Right ventricle myocardium superior (tissue), 1 donor: ENCODE results near the gene CA10. TPM values are rescaled to one million over a fixed set of nuclear protein-coding genes. Genes with fewer than 3 reads are reported as not detected.

Source experiments
- ATAC-seq: fragments of 200-7000 bp; cut with Tn5 transposase; one replicate; pipeline ENCODE4 v1.9.1; 2020; ENCODE audit warnings: mild to moderate bottlenecking; ENCODE audit not compliant: poor library complexity
- DNase-seq: peaks from one replicate; pipeline ENCODE4 v3.0.0-alpha.2; 2020
- intact Hi-C: fragments of 100-400 bp; cut with DNase I; formaldehyde crosslinking; loops from one replicate; pipeline ENCODE4 v1.11.2; 2022
- total RNA-seq: library from RNA; stranded (reverse); fragmentation: NEBNext Ultra II Directional; extraction: Animal tissue kit (Norgen Biotek cat#: 25700); gene quantifications from one replicate; pipeline ENCODE4 v1.2.1, GENCODE V29; 2021
- donor health status: DM: no; HTN: yes; CAD: no; lungs with severe emphysema.

The CA10 gene
- total RNA-seq, 1 donor from 2014 or later, result not detected

- intact Hi-C loops, result no loop called here
- DNase-seq (no peak), ATAC-seq (no peak)
These were observed 473.1 kb downstream of the CA10 start for GRCh38 chr17:51685287-51685909.

GRCh38 chr17:51684214-51684613, 474.3 kb downstream of the CA10 start:
- intact Hi-C loops, result no loop called here
- DNase-seq, result no peak
- ATAC-seq, result no peak

- no peak for DNase-seq
- intact Hi-C loops, result no loop called here
These were observed 475.2 kb downstream of the CA10 start for GRCh38 chr17:51683291-51683690.

GRCh38 chr17:51682115-51682514, 476.4 kb downstream of the CA10 start:
- intact Hi-C loops, result no loop called here
- ATAC-seq, result no peak
- no peak for DNase-seq

More at GRCh38 chr17:51683291-51683690, 475.2 kb downstream of the CA10 start:
- ATAC-seq, result no peak

- DNase-seq (no peak), ATAC-seq (no peak)
- intact Hi-C loops, result no loop called here
These were observed 480.6 kb downstream of the CA10 start for GRCh38 chr17:51677875-51678274.

GRCh38 chr17:51676691-51677487, 481.6 kb downstream of the CA10 start:
- ATAC-seq, result no peak
- DNase-seq, result no peak
- intact Hi-C loops, result no loop called here

GRCh38 chr17:51674579-51675255, 483.8 kb downstream of the CA10 start:
- intact Hi-C loops, result no loop called here
- no peak for ATAC-seq

GRCh38 chr17:51673070-51673469, 485.4 kb downstream of the CA10 start:
- ATAC-seq (no peak), DNase-seq (no peak)
- intact Hi-C loops, result no loop called here

More at GRCh38 chr17:51674579-51675255, 483.8 kb downstream of the CA10 start:
- no peak for DNase-seq

GRCh38 chr17:51672065-51672464, 486.4 kb downstream of the CA10 start:
- intact Hi-C loops, result no loop called here
- ATAC-seq (no peak), DNase-seq (no peak)

GRCh38 chr17:51670899-51671298, 487.6 kb downstream of the CA10 start:
- ATAC-seq (no peak), DNase-seq (no peak)
- intact Hi-C loops, result no loop called here

GRCh38 chr17:51668963-51669246, 489.6 kb downstream of the CA10 start:
- intact Hi-C loops, result no loop called here
- DNase-seq (no peak), ATAC-seq (no peak)

GRCh38 chr17:51668155-51668962, 490.2 kb downstream of the CA10 start:
- intact Hi-C loops, result no loop called here
- DNase-seq, result no peak
- ATAC-seq, result no peak

- DNase-seq (no peak), ATAC-seq (no peak)
- intact Hi-C loops, result no loop called here
These were observed 490.8 kb downstream of the CA10 start for GRCh38 chr17:51667706-51668083.

- intact Hi-C loops, result no loop called here
- ATAC-seq (no peak), DNase-seq (no peak)
These were observed 491.4 kb downstream of the CA10 start for GRCh38 chr17:51666971-51667705.

- DNase-seq, result no peak
- intact Hi-C loops, result no loop called here
- ATAC-seq, result no peak
These were observed 496.1 kb downstream of the CA10 start for GRCh38 chr17:51662204-51663056.

GRCh38 chr17:51661403-51661802, 497.1 kb downstream of the CA10 start:
- DNase-seq, result no peak
- intact Hi-C loops, result no loop called here
- no peak for ATAC-seq

GRCh38 chr17:51660266-51660665, 498.2 kb downstream of the CA10 start:
- no peak for DNase-seq
- no peak for ATAC-seq
- intact Hi-C loops, result no loop called here

- ATAC-seq, result no peak
- DNase-seq, result no peak
- intact Hi-C loops, result no loop called here
These were observed 501.3 kb downstream of the CA10 start for GRCh38 chr17:51657224-51657623.
